ENCODE data around the gene NAV2. TPM values are rescaled to one million over a fixed set of nuclear protein-coding genes. Genes with fewer than 3 reads are reported as not detected.
"Not testable (repeated sequence)": the region's sequence is repeated elsewhere in the genome, so short reads cannot be mapped to it uniquely, and the experiment has no call there.

Gene NAV2
- total RNA-seq, 1 donor from 2014 or later: 33.2 TPM

GRCh38 chr11:19947537-19948114, 235.0 kb downstream of the NAV2 start:
- intact Hi-C loops (cut with DNase I): no loop called here
- DNase-seq (ENCODE audit: low spot score): no peak
- peak; percentile 80 for ATAC-seq

- ATAC-seq (no peak), DNase-seq (ENCODE audit: low spot score) (no peak)
- intact Hi-C loops (cut with DNase I): loop anchor here (2.0 kb wide), 1 partner anchor 183 kb away; no protein-coding TSS in a partner anchor
Measured at GRCh38 chr11:19949606-19950005, 237.0 kb downstream of the NAV2 start.

- DNase-seq (ENCODE audit: low spot score): no peak
- intact Hi-C loops (cut with DNase I): loop anchor here (2.0 kb wide), 1 partner anchor 181 kb away; no protein-coding TSS in a partner anchor
- peak; percentile 21 for ATAC-seq
Measured at GRCh38 chr11:19951558-19952115, 239.0 kb downstream of the NAV2 start.

GRCh38 chr11:19952116-19952605, 239.5 kb downstream of the NAV2 start:
- DNase-seq (ENCODE audit: low spot score): no peak
- intact Hi-C loops (cut with DNase I): no loop called here
- no peak for ATAC-seq

DNA sequence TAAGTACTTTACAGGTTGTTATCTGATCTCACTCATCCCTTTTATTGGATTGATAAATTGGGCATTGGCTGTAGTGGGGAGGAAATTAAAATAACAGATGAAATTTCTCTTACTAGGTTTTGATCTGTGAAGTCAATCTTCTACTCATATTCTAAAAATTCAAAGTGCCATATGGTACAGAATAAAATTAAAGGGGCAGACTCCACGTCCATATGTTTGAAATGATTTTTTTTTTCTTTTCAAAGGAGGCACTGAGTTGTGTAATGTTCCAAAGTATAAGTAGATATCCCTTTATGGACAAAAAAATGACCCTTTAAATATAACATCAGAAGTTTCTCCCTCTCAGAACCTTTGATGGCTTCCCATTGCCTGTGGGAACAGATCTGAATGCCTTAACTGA, 240.3 kb downstream of the NAV2 start:
- DNase-seq (ENCODE audit: low spot score): no peak
- intact Hi-C loops (cut with DNase I): no loop called here
- no peak for ATAC-seq

DNA sequence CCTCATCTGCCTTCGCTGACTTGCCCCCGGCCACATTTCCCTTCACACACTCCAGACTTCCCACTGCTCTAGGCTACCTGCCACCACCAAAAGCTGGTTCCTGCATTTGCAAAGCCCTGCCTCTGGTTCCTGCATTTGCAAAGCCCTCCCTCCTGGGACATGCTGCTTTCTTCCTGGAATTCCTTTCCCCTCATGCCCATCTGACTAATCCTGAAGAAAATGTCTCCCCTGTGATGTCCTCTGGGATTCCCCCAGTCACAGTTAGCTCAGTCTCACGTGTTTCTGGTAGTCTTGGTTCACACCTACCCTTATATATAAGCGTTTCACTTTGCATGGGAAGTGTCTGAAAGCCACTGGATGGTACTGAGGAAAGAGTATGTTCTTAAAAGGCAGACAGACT, 240.7 kb downstream of the NAV2 start:
- intact Hi-C loops (cut with DNase I): no loop called here
- no peak for DNase-seq (ENCODE audit: low spot score)
- ATAC-seq: no peak

DNA sequence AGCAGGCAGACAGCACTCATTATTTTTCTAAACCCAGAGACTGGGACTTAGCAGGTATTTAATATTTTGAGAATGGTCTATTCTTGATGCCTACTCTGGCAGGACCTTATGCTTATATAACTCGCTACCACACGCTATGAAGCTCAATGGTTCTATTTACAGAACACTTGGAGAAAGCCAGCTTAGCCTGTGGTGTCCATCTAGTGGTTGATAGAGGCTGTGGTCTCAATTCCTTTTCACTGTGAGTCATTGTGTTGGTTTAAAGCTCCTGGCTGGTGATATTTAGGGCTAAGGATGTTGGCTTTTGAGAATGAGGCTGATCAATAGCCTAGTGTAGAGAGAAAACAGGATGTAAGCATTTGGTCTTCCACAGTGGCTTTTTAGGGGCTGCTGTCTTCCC, 241.3 kb downstream of the NAV2 start:
- DNase-seq (ENCODE audit: low spot score) (no peak), ATAC-seq (no peak)
- intact Hi-C loops (cut with DNase I): no loop called here

GRCh38 chr11:19954899-19955298, 242.3 kb downstream of the NAV2 start:
- no peak for DNase-seq (ENCODE audit: low spot score)
- intact Hi-C loops (cut with DNase I): no loop called here
- no peak for ATAC-seq

DNA sequence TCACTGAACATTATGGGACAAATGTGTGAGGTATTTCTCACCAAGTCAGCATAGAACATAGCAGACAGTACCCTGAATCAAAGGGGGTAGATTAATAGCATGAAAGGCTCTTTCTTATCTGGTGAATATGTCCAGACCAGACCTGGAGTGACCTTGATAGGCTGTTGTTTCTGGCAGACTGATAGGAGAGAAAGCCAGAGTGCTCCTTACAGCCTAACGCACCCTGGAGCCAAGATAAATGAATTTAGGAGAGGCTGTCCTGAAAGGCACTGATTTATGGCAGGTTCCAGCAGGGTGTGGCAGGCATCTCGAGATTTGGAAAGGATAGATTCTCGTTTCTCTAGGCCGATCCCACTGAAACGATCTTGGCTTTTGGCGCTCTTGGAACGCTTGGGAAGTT, 243.0 kb downstream of the NAV2 start:
- no peak for DNase-seq (ENCODE audit: low spot score)
- intact Hi-C loops (cut with DNase I): no loop called here
- ATAC-seq: peak; percentile 56

- ATAC-seq: no peak
- intact Hi-C loops (cut with DNase I): no loop called here
- no peak for DNase-seq (ENCODE audit: low spot score)
Measured at GRCh38 chr11:19956228-19956627, 243.6 kb downstream of the NAV2 start.

DNA sequence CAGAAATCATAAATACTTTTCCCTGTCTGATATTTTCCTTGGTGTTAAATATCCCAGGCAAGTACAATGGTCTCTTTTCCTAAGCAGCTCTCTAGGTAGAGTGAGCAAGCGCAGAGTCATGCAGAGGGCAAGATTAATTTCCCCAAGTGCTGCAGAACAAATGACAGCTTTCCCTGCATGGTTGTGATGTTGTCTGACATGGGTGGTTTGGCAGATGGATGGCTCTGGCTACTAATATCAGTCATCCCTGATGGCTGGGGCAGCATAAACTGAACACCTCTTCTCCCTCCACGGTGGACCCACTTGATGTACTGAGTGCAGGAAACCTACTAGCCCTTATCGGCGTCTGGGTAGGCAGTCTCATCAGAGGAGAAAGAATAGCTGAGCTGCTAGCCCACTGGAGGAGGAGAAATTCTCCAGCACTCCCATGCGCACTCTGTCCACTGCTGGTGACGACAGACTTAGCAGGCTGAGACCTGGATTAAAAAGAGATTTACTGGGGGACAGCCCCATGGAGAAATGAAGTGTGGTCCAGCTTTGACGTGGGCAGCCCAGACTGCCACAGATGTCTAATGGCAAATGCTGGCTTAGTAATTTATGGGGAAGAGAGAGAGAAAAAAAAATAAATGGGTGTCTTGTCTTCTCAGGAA, 244.8 kb downstream of the NAV2 start:
- intact Hi-C loops (cut with DNase I): no loop called here

DNA sequence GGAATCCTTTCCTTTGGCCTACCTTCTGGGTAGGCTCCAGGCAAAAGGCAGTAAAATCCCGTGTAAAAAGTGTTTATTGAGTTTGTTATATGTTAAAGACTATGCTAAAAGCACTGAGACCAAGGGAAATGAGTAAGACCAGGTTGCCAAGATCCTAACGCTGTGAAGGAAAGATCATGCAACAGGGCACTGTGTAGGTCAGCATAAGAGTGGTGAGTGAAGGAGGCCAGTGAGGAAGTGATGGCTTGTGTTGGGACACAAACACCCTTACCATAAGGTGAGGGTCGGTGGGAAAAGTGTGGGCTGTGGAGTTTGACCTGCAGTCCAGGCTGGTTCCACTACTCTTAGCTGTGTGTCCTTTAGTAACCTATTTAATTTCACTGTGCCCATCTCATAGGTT, 245.6 kb downstream of the NAV2 start:
- ATAC-seq: no peak
- DNase-seq (ENCODE audit: low spot score): no peak
- intact Hi-C loops (cut with DNase I): no loop called here

More for the DNA sequence above, 244.8 kb downstream of the NAV2 start:
- ATAC-seq: no peak
- no peak for DNase-seq (ENCODE audit: low spot score)

GRCh38 chr11:19959210-19959609, 246.6 kb downstream of the NAV2 start:
- intact Hi-C loops (cut with DNase I): no loop called here
- no peak for ATAC-seq

DNA sequence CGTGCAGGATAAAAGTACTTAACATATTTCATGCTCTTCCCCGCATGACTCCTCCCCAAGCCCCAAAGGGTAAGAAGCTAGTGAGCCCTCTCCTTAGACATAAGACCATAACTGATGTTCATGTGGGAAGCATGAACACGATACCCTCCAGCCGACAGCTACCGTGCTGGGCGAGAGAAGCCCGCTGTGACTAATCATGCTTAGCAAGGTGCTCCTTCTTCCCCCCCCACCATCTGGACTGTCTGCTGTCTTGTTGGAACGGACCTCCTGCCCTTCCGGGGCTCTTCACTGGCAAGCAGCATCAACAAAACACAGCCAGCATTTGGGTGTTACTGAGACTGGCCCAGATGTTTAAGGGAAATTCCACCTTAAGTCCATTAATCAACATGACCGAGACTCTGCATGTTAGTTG, 247.0 kb downstream of the NAV2 start:
- ATAC-seq: no peak
- DNase-seq (ENCODE audit: low spot score): no peak
- intact Hi-C loops (cut with DNase I): no loop called here

More at GRCh38 chr11:19959210-19959609, 246.6 kb downstream of the NAV2 start:
- DNase-seq (ENCODE audit: low spot score): no peak

DNA sequence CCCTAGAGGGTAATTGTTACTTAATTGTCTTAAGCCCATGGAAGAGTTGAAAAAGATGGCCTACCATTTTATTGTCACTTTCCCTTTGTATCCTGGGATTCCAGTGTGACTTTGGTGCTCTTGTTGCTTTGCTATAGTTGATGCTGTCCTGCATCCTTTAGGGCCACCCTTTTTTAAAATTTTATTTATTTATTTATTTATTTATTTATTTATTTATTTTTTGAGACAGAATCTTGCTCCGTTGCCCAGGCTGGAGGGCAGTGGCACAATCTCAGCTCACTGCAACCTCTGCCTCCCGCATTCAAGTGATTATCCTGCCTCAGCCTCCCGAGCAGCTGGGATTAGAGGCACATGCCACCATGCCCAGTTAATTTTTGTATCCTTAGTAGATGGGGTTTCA, 247.8 kb downstream of the NAV2 start:
- intact Hi-C loops (cut with DNase I); DNase-seq (ENCODE audit: low spot score); ATAC-seq: not testable (repeated sequence)

DNA sequence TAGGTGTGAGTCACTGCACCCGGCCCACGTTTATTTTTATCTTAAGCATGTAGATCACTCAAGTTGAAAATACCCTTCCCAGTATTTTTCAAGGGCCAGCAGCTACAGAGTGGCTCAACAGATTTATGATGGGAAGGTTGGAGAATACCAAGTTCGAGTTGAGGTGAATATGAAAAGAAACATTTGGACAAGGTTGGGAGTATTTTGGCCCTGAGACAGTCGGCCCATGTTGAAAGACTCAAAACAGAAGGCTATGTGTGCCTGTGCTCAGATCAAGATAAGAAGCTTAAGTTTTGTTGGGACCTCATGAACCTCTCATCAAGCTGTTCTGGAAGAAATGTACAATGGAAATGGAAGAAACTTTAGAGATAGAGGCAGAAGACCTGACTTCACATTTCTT, 248.6 kb downstream of the NAV2 start:
- DNase-seq (ENCODE audit: low spot score): no peak
- no peak for ATAC-seq
- intact Hi-C loops (cut with DNase I): no loop called here

DNA sequence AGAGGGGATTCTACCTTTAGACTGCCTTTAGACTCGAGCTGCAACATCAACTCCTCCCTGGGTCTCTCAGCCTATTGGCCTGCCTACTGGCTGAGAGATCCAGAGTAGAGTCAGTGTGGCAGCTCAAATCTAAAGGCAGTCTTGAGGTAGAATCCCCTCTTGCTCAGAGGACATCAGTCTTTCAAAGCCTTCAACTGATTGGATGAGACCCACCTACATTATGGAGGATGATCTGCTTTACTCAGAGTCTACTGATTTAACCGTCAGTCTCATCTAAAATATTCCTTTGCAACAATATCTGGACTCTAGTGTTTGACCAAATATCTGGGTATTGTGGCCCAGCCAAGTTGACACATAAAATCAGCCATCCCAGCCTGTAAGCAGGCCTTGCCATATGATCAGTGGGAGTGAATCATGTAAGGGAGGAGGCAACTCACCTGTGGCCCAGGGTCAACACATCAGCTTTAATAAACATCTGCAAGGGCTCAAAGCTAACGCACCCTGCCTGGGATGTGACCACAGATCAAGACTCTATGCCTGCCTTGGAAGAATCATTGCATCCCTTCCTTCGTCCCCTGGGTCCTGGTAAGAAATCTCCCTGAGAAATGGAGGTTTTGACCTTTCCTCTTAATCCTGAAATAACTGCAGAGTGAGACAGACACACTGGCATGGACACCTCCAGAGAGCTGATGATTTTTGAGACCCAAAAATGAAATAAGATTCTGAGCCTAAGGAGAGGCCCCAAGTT, 249.6 kb downstream of the NAV2 start:
- intact Hi-C loops (cut with DNase I): no loop called here
- ATAC-seq (no peak), DNase-seq (ENCODE audit: low spot score) (no peak)

GRCh38 chr11:19962801-19963175, 250.2 kb downstream of the NAV2 start:
- intact Hi-C loops (cut with DNase I): no loop called here
- DNase-seq (ENCODE audit: low spot score) (no peak), ATAC-seq (no peak)

- no peak for DNase-seq (ENCODE audit: low spot score)
- no peak for ATAC-seq
- intact Hi-C loops (cut with DNase I): no loop called here
Measured at GRCh38 chr11:19963697-19964387, 251.2 kb downstream of the NAV2 start.
